ENCODE results near the gene FADS1.

Gene FADS1

DNA sequence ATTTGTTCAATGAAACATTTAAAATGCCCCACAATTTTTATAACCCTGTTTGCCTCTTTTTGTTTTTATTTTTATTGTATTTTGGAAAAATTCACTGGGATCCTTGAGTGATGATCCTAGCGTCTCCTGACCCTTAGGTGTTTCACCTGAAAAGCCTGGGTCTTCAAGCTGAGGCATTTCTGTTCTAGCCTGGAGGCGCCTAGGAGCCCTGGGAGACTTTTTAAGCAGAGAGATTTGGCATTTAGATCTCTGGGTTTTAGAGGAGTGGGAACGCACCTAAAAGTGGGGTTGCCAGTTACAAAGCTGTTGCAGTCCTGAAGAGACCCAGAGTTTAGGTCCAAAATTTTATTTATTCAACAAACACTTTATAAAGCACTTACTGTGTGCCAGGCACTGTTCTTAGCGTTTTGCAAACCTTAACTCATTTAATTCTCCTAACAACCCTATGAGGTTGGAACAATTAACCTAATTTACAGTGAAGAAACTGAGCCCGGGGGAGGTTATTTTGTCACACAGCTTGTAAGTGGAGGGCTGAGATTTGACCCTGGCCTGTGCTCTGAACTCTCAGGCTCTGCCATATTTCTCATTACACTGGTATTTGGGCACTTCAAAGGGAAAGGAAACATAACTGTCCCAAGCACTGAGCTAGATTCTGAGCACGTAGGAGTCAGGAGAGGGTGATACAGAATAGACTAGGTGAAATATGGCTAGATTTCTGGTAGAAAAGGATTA is 834 bp upstream of the FADS1 start:
- no peak for DNase-seq

- peak; percentile 64 for DNase-seq
These were observed 740 bp downstream of the FADS1 start for GRCh38 chr11:61815790-61816735.

DNA sequence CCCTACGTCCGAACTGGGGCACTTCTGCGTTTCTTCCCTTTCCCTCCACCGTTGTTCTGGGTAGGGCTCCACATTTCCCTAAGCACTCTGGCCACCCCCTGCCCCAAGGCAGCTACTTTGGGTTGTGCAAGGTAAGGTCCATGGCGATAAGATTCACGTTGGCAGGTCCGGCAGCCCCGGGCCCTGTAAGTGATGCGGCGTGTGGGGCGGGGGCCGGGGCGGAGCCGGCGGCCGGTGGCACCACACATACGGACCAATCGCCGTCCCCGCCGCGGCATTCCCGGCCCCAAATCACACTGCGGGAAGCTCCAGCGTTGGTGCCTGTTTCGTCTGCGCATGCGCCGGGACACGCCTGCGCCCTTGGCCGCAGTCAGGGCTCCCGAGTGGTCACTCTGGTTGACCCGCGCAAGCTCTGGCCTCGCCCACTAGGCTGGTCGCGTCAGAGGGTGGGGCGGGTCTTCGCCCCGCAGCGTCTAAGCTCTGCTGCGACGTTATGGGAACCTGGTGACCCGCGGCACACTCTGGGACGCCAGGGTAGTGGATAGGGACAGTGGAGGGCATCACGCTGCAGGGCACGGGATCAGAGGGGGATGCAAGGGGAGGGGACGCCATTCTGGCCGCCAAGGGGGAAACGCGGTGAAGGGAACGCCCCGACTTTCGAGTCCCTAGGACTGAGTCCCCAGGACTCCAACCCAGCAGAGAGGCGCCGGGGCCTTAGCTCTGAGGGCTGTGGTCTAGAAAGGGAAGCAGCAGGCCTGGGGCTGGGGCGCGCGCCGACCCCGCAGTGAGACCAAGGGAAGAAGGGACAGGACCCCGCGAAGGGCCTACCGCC is 1.6 kb downstream of the FADS1 start:
- peak; percentile 88 for DNase-seq

DNA sequence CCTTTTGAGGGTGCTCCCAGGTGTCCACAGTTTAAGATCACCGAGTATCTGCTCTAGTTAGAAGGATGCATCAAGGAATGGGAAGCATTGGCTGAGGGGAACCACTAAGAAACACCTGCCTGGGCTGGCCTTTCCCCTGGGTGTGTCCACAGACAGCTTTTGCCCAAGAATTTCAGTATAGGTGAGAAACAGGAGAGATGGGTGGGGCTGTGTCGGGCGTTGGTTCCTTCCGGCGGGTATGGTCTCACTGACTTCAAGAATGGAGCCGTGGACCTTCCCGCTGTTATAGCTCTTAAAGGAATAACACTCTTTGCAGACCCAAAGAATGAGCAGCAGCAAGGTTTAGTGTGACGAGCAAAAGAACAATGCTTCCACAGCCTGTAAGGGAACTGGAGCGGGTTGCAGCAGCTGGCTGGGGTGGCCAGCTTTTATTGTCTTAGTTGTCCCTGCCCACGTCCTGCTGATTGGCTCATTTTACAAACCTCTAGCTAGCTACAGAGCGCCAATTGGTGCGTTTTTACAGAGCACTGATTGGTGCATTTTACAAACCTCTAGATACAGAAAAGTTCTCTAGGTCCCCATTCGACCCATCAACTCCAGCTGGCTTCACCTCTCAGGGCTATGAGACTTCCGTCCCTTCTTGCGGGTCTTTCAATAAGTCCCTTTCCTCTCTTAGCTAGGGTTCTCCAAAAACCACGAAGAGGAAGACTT is 2.4 kb downstream of the FADS1 start:
- peak; percentile 32 for DNase-seq

DNA sequence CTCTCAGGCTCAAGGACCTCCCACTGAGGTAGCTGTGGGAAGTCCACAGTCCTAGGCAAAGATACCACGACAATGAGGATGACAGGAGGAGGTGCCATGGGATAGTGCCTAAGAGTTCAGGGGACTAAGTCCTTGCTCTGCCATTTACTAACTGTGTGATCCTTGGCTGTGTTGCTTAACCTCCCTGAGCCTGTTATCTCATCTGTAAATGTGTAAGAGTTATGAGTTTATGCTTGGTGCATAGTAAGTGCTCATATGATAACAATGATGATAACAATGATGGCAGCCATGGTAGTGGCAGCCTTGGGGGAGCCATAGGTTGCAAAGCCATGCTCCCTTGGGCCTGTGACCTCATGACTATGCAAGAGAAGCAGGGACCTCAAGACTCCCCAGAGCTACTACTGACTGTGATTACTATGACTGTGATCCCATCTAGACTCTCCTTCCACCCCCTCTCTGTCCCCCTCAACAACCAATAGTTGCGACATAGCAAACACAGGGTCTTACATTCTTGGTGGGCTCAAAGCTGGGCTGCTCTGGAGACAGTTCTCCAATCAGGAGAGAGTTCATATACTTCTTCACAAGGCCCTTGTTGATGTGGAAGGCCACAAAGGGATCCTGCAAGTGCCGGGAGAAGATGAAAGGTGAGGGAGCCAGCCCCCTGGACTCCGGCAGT is 3.9 kb downstream of the FADS1 start:
- DNase-seq, result no peak

- no peak for DNase-seq
These were observed 5.0 kb downstream of the FADS1 start for GRCh38 chr11:61811831-61812230.

DNA sequence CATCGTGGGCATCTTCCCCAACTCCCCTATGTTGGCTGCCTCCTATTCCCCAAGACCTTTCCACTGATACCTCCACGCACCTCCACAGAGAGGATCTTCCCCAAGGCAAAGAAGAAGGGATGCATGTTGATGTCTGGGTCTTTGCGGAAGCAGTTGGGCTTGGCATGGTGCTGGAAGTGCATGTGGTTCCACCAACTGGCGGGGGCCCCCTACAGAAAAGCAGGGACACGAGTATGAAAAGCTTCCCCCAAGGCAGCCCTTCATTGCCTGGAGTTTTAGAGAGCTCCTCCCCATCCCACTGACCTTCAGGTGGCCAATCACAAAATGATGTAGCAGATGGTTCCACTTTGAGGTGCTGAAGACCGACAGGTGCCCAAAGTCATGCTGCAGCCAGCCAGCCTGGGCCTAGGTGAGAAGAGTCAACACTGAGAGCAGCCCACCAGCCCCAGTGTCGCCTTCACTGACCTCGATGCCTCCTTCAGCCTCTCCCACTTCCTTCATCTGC is 6.1 kb downstream of the FADS1 start:
- no peak for DNase-seq

GRCh38 chr11:61806785-61807184 is 10.0 kb downstream of the FADS1 start:
- no peak for DNase-seq

GRCh38 chr11:61805146-61805545 is 11.7 kb downstream of the FADS1 start:
- no peak for DNase-seq

DNA sequence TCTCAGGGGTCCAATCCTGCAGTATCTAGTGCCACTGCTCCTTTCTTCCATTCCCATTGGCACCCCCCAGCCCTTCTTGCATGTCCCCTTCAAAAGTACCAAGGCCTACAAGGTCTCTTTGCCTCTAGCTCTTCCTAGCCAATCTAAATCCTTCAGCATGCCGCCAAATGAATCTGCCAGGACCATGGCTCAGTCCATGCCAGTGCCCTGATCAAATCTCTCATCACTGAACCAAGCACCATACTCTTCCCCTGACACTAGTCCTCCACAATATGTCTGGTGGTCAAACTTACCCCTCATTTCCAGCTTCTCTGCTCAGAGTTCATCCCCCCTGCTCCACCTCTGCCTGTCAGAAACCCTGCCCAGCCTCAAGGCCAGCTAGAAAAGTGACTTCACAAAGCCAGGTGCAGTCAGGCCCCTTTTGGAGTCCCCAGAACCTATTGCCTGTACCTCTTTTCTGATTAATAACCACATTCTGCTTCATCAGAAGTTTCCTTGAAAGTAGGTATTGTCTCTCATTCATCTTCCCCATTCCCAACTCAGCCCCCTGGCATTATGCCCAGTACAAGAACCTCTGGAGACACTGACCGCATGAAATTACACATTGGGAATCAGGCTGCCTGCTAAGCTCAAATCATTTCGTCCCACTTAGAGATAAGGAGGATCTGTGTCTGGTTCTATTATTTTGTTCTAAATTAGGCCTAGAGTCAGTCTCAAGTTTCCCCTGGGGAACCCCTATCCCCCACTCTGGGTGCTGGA is 12.7 kb downstream of the FADS1 start:
- DNase-seq, result no peak

DNA sequence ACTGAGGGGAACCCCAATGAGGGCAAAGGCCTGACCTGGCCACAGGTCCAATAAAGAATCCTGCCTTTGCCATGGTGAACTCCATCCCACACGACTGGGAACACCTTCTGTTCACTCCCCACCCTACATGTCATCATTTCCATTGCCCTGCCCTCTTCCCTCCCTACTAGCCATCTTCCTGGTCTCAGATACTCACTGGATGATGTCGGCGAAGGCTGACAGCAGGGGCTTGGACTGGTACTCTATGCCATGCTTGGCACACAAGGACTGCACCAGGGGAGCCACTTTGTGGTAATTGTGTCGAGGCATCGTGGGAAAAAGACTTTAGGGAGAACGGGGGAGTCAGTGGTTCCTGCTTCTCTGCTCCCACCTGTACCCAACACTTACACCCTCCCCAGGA is 14.2 kb downstream of the FADS1 start:
- no peak for DNase-seq

- no peak for DNase-seq
These were observed 16.2 kb downstream of the FADS1 start for GRCh38 chr11:61800331-61801281.

DNA sequence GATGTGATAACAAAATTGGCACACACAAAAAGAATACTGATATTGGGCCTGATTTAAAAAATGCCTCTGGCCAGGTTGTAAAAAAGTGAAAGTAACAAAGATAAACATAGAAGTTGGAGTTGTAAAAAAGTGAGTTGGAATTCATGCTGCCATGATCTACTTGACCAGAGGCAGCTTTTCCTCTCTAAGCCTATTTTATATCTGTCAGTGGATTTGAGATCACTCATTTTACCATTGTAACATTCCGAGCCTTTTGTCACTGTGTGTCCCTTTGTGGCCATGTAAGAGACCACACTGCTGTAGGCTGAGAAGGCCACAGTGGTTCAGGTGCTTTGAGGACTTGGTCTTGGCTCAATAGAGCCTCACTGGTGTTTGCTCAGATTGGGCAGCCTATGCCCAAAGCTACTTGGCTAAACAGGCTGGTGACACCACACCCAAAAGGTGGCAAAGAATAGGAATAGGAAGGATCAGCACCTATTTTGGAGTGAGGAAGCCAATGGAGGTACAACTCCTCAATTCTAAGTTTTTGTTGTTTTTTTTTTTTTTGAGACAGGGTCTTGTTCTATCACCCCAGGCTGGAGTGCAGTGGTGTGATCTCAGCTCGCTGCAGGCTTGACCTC is 17.0 kb downstream of the FADS1 start:
- DNase-seq, result no peak

GRCh38 chr11:61797263-61797944 is 19.4 kb downstream of the FADS1 start:
- peak; percentile 77 for DNase-seq

DNA sequence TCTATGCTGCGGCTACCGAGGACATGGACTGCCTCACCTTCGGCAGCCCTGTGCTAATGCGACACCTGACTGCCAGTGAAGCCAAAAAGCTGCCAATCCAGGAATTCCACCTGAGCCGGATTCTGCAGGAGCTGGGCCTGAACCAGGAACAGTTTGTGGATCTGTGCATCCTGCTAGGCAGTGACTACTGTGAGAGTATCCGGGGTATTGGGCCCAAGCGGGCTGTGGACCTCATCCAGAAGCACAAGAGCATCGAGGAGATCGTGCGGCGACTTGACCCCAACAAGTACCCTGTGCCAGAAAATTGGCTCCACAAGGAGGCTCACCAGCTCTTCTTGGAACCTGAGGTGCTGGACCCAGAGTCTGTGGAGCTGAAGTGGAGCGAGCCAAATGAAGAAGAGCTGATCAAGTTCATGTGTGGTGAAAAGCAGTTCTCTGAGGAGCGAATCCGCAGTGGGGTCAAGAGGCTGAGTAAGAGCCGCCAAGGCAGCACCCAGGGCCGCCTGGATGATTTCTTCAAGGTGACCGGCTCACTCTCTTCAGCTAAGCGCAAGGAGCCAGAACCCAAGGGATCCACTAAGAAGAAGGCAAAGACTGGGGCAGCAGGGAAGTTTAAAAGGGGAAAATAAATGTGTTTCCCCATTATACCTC is 20.8 kb downstream of the FADS1 start:
- DNase-seq, result no peak

GRCh38 chr11:61795459-61795858 is 21.3 kb downstream of the FADS1 start:
- no peak for DNase-seq

- DNase-seq, result no peak
These were observed 22.2 kb downstream of the FADS1 start for GRCh38 chr11:61794579-61794978.

DNA sequence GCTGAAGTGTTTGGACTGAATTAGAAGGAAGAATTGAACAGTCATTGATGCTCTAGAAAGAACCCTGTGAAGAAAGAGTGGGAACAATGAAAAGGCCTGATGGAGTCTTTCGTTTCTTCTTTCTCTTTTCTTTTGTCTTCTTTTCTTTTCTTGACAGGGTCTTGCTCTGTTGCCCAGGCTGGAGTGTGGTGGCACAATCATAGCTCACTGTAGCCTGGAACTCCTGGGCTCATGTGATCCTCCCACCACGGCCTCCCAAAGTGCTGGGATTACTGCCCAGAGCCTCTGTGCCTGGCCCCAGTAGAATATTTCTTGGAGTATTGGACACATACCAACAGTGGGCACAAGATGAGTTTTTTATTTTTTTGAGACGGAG is 23.0 kb downstream of the FADS1 start:
- DNase-seq, result no peak
